WTC11 (cell line): ENCODE results near the gene PCDHA11. TPM values are rescaled to one million over a fixed set of nuclear protein-coding genes. Genes with fewer than 3 reads are reported as not detected.
A peak's percentile ranks its signal among the peaks of the same experiment; 100 is the strongest.

Experiments
- ATAC-seq: fragments of 200-7000 bp; cut with Tn5 transposase; 2 replicates; pipeline ENCODE4 v1.10.0; 2021; ENCODE audit warnings: mild to moderate bottlenecking, moderate library complexity
- Bru-seq: library from RNA; stranded (reverse); fragments of 400-500 nt; gene quantifications from one replicate; lab custom pipeline; 2021; lab: Mats Ljungman, UMichigan
- CTCF ChIA-PET: fragments of 300-600 bp; sonication (Branson Sonifier 250); formaldehyde crosslinking; loops from one replicate; lab custom pipeline; 2021; ENCODE audit warnings: antibody characterized with exemption; lab: Charles Lee
- POLR2A ChIA-PET: fragments of 350-600 bp; sonication (Branson Sonifier 250); formaldehyde crosslinking; loops from one replicate; lab custom pipeline; 2021; ENCODE audit warnings: antibody characterized with exemption; lab: Charles Lee
- DNase-seq: peaks from one replicate; pipeline ENCODE4 v3.0.0; 2021; ENCODE audit warnings: low spot score
- H3K27ac Mint-ChIP-seq: 2 replicates; pipeline ENCODE4 v1.8.0; 2021; ENCODE audit warnings: mixed read lengths
- H3K27me3 Mint-ChIP-seq: 2 replicates; pipeline ENCODE4 v1.8.0; 2021; ENCODE audit warnings: low read depth, mild to moderate bottlenecking, moderate library complexity, mixed read lengths
- H3K36me3 Mint-ChIP-seq: 2 replicates; pipeline ENCODE4 v1.8.0; 2021; ENCODE audit warnings: mixed read lengths
- H3K4me1 Mint-ChIP-seq: 2 replicates; pipeline ENCODE4 v1.8.0; 2022; ENCODE audit warnings: mixed read lengths
- H3K4me3 Mint-ChIP-seq: 2 replicates; pipeline ENCODE4 v1.8.0; 2021; ENCODE audit warnings: mild to moderate bottlenecking, moderate library complexity, mixed read lengths
- H3K9me3 Mint-ChIP-seq: 2 replicates; pipeline ENCODE4 v1.8.0; 2021; ENCODE audit warnings: mixed read lengths
- ELF4 ChIP-seq: sonication (generic); formaldehyde crosslinking; IDR thresholded peaks from 2 replicates; pipeline ENCODE4 v1.8.1; 2022; ENCODE audit warnings: low read depth, mild to moderate bottlenecking, moderate library complexity, missing genetic modification reagents
- FOXK1 ChIP-seq: sonication (generic); formaldehyde crosslinking; IDR thresholded peaks from 2 replicates; pipeline ENCODE4 v1.8.0; 2022; ENCODE audit warnings: mild to moderate bottlenecking, moderate library complexity, missing genetic modification reagents
- GABPB1 ChIP-seq: sonication (generic); formaldehyde crosslinking; IDR thresholded peaks from 2 replicates; pipeline ENCODE4 v1.8.1; 2023; ENCODE audit warnings: mild to moderate bottlenecking, missing genetic modification reagents
- HMGA2 ChIP-seq: fragments of 250-450 bp; sonication (Bioruptor Pico); IDR thresholded peaks from 2 replicates; pipeline ENCODE4 v1.4.0; 2021; ENCODE audit warnings: mild to moderate bottlenecking, moderate library complexity
- HMGXB4 ChIP-seq: sonication (generic); formaldehyde crosslinking; IDR thresholded peaks from 2 replicates; pipeline ENCODE4 v1.8.1; 2023; ENCODE audit warnings: mild to moderate bottlenecking, moderate library complexity, missing genetic modification reagents
- IRF1 ChIP-seq: sonication (generic); formaldehyde crosslinking; IDR thresholded peaks from 2 replicates; pipeline ENCODE4 v1.8.0; 2023; ENCODE audit warnings: missing genetic modification reagents
- MAX ChIP-seq: sonication (generic); formaldehyde crosslinking; IDR thresholded peaks from 2 replicates; pipeline ENCODE4 v1.8.0; 2022; ENCODE audit warnings: mild to moderate bottlenecking, missing genetic modification reagents
- MXD4 ChIP-seq: fragments of 250-450 bp; sonication (Bioruptor Pico); IDR thresholded peaks from 2 replicates; pipeline ENCODE4 v1.8.0; 2021; ENCODE audit warnings: mild to moderate bottlenecking, moderate library complexity, borderline replicate concordance
- NFYB ChIP-seq: sonication (generic); formaldehyde crosslinking; conservative IDR thresholded peaks from 2 replicates; pipeline ENCODE4 v1.8.0; 2022; ENCODE audit warnings: low read depth, missing genetic modification reagents
- RELA ChIP-seq: sonication (generic); formaldehyde crosslinking; IDR thresholded peaks from 2 replicates; pipeline ENCODE4 v1.8.1; 2022; ENCODE audit warnings: missing genetic modification reagents, mild to moderate bottlenecking, borderline replicate concordance
- RORB ChIP-seq: fragments of 250-450 bp; sonication (Bioruptor Pico); IDR thresholded peaks from 2 replicates; pipeline ENCODE4 v1.9.0; 2021; ENCODE audit warnings: mild to moderate bottlenecking
- SP1 ChIP-seq: sonication (generic); formaldehyde crosslinking; conservative IDR thresholded peaks from 2 replicates; pipeline ENCODE4 v1.8.1; 2022; ENCODE audit warnings: missing genetic modification reagents
- TEAD1 ChIP-seq: sonication (generic); formaldehyde crosslinking; IDR thresholded peaks from 2 replicates; pipeline ENCODE4 v1.8.0; 2022; ENCODE audit warnings: mild to moderate bottlenecking, missing genetic modification reagents
- USF1 ChIP-seq: sonication (generic); formaldehyde crosslinking; IDR thresholded peaks from 2 replicates; pipeline ENCODE4 v1.8.0; 2022; ENCODE audit warnings: mild to moderate bottlenecking, missing genetic modification reagents
- ZNF138 ChIP-seq: sonication (generic); formaldehyde crosslinking; conservative IDR thresholded peaks from 2 replicates; pipeline ENCODE4 v1.8.1; 2022; ENCODE audit warnings: mild to moderate bottlenecking, moderate library complexity, missing genetic modification reagents
- ZNF416 ChIP-seq: fragments of 250-450 bp; sonication (Bioruptor Pico); IDR thresholded peaks from 2 replicates; pipeline ENCODE4 v1.9.0; 2021; ENCODE audit warnings: mild to moderate bottlenecking, inconsistent platforms
- ZNF532 ChIP-seq: fragments of 250-450 bp; sonication (Bioruptor Pico); IDR thresholded peaks from 2 replicates; pipeline ENCODE4 v1.9.0; 2021; ENCODE audit warnings: mild to moderate bottlenecking, borderline replicate concordance
- ZNF671 ChIP-seq: fragments of 250-450 bp; sonication (Bioruptor Pico); IDR thresholded peaks from 2 replicates; pipeline ENCODE4 v1.8.0; 2021; ENCODE audit warnings: mild to moderate bottlenecking
- long read RNA-seq, 3 experiments: library from RNA in 1 of 3; library from capped mRNA in 1 of 3; library from polyadenylated mRNA in 1 of 3; unstranded in 2 of 3; stranded (forward) in 1 of 3; transcript quantifications; one replicate each; pipeline ENCODE4 v2.0.0, GENCODE V29; 2021
- total RNA-seq: library from RNA; stranded (reverse); gene quantifications from 3 replicates; pipeline ENCODE4 v1.2.3, GENCODE V29; 2021

PCDHA11 gene
- total RNA-seq: 5.8 to 8.7 TPM (median 7.9 TPM) in 3 replicates
- percentile 78 among the genes with signal in this experiment for Bru-seq, nascent RNA
- long read RNA-seq, experiment 1, full-length matches to known transcripts: 8 of 11 reads
- long read RNA-seq, experiment 1, partial matches to known transcripts: 0 of 11 reads
- long read RNA-seq, experiment 1, other reads (novel, unspliced or antisense): 3 of 11 reads
- long read RNA-seq, experiment 2, partial matches to known transcripts: 0 of 2 reads
- long read RNA-seq, experiment 2, other reads (novel, unspliced or antisense): 0 of 2 reads
- long read RNA-seq, experiment 3: 0 reads

GRCh38 chr5:140868721-140869554 lies at the start of gene PCDHA11:
Gene PCDHA11 (plus strand): TSS chr5:140868957. CDS start chr5:140869104, 147 bp downstream.
- ChIA-PET POLR2A (interaction anchor here (0.6 to 1.8 kb wide), 5 partner anchors 13 to 183 kb away, joined by 3 to 13 read pairs (median 3); partner anchors contain the start of gene PCDHA10), CTCF (interaction anchor here (0.6 to 4.7 kb wide), 48 partner anchors 9 to 366 kb away, joined by 3 to 99 read pairs (median 5); partner anchors contain the start of genes HARS1, HARS2, PCDHA1 and PCDHA10)
- Mint-ChIP-seq H3K4me1 (peaks cover 16% of the 10 kb centered on the region), H3K27ac (peak within 1 kb of the TSS; percentile 78), H3K4me3 (peak within 1 kb of the TSS; percentile 88), H3K9me3 (peaks cover 4% of the 10 kb centered on the region), H3K36me3 (peaks cover 33% of the 10 kb centered on the region), H3K27me3 (no peaks in the 10 kb centered on the region)
- DNase-seq (no peak), ATAC-seq (peak; percentile 93)
- TF ChIP-seq MAX (CRISPR knock-in tag) (0 out of 2 replicates have a peak, but pooled peaks have one; percentile 17), HMGXB4 (CRISPR knock-in tag) (peak; percentile 46; the same call in 1 of the 2 replicates), FOXK1 (no peak), SP1 (CRISPR knock-in tag) (no peak)

GRCh38 chr5:140821375-140822280 lies 47.1 kb upstream of the PCDHA11 start, which contains the start of gene PCDHA5:
Gene PCDHA5 (plus strand): TSS chr5:140821613.
- ATAC-seq: no peak
- no peak for DNase-seq
- Mint-ChIP-seq H3K27ac (no peak within 1 kb of the TSS), H3K4me3 (peak within 1 kb of the TSS; percentile 30; the same call in 1 of the 2 replicates), H3K36me3 (no peaks in the 10 kb centered on the region), H3K27me3 (no peaks in the 10 kb centered on the region), H3K4me1 (no peaks in the 10 kb centered on the region), H3K9me3 (no peaks in the 10 kb centered on the region)
- ChIA-PET CTCF (interaction anchor here (0.8 to 7.4 kb wide), 10 partner anchors 12 to 230 kb away, joined by 3 to 61 read pairs (median 4); partner anchors contain the start of genes PCDHA1, PCDHA10, PCDHA4 and PCDHA8), POLR2A (no interaction called here)
- TF ChIP-seq IRF1 (CRISPR knock-in tag) (no peak), TEAD1 (CRISPR knock-in tag) (no peak), ZNF671 (no peak), HMGA2 (CRISPR knock-in tag) (no peak)

- Mint-ChIP-seq H3K4me3 (no peak overlapping the region), H3K9me3 (no peaks in the 10 kb centered on the region), H3K27ac (no peak overlapping the region), H3K27me3 (no peaks in the 10 kb centered on the region), H3K4me1 (no peaks in the 10 kb centered on the region), H3K36me3 (no peaks in the 10 kb centered on the region)
- ChIA-PET CTCF (interaction anchor here (0.8 to 7.4 kb wide), 6 partner anchors 16 to 33 kb away, joined by 3 to 61 read pairs (median 5); partner anchors contain the start of genes PCDHA10, PCDHA4 and PCDHA8), POLR2A (no interaction called here)
- no peak for DNase-seq
- ATAC-seq: no peak
- no peak for TF ChIP-seq ZNF532 (CRISPR knock-in tag)
- TF ChIP-seq RORB (CRISPR knock-in tag): no peak
- no peak for TF ChIP-seq ELF4 (CRISPR knock-in tag)
- TF ChIP-seq SP1 (CRISPR knock-in tag): no peak
- no peak for TF ChIP-seq GABPB1 (CRISPR knock-in tag)
- no peak for TF ChIP-seq NFYB (CRISPR knock-in tag)
- TF ChIP-seq MXD4 (CRISPR knock-in tag): no peak
- no peak for TF ChIP-seq USF1 (CRISPR knock-in tag)
- no peak for TF ChIP-seq ZNF416
- no peak for TF ChIP-seq RELA (CRISPR knock-in tag)
- TF ChIP-seq ZNF138 (CRISPR knock-in tag): no peak
These were observed 46.5 kb upstream of the PCDHA11 start for GRCh38 chr5:140822281-140822629.
